ENCODE data around the gene RXYLT1. TPM values are rescaled to one million over a fixed set of nuclear protein-coding genes. Genes with fewer than 3 reads are reported as not detected.

RXYLT1 gene
- total and polyA plus RNA-seq, 2 of the 8 experiments (the other 6 are each of a cell fraction or from before 2014, with no cell fraction given), result 3.8 to 10.9 TPM

DNA sequence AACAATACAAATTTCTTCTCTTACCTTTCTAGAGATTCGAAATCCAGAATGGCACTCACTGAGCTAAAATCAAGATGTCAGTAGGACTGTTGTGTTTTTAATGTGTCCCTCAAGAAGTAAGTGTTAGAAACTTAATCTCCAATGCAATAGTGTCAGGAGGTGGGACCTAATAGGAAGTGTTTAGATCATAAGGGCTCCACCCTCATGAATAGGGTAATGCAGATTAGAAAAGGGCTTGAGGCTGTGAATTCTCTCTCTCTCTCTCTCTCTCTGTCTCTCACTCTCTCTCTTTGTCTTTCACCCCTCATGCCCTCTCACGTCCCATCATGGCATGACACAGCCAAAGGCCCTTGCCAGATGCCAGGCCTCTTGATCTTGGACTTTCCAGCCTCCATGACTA, 49.2 kb downstream of the RXYLT1 start:
- Histone ChIP-seq H3K9ac (replicated peaks in 1 of 4; ENCODE audit: extremely low read depth in 1 of 4, low read depth in 3 of 4, low read length in 3 of 4) (no peak overlapping the region), H2BK15ac (ENCODE audit: low read length) (no peak overlapping the region), H3K27me3 (replicated peaks in 1 of 4; ENCODE audit: control insufficient read depth in 3 of 4, extremely low read depth in 1 of 4, insufficient read depth in 3 of 4, low read length in 3 of 4) (no peaks in the 10 kb centered on the region), H3K4me1 (replicated peaks in 1 of 4; ENCODE audit: control insufficient read depth in 3 of 4, insufficient read depth in 4 of 4, low read length in 3 of 4) (no peaks in the 10 kb centered on the region), H4K8ac (ENCODE audit: extremely low read depth, insufficient read depth, low read length) (no peak overlapping the region), H4K91ac (replicated peaks; ENCODE audit: insufficient read length, low read length) (no peak overlapping the region), H3K56ac (replicated peaks; ENCODE audit: insufficient read length, low read depth, low read length) (no peak overlapping the region), H2BK120ac (replicated peaks; ENCODE audit: low read depth, low read length) (no peak overlapping the region), H3K79me1 (ENCODE audit: low read depth, low read length) (no peaks in the 10 kb centered on the region), H3K23ac (ENCODE audit: insufficient read length) (no peak overlapping the region), H2BK5ac (ENCODE audit: low read depth, low read length) (no peak overlapping the region), H2AK5ac (ENCODE audit: low read depth, low read length) (no peak overlapping the region), H3K23me2 (ENCODE audit: low read depth, low read length) (no peaks in the 10 kb centered on the region; the same call in 1 of the 2 replicates), H3K4ac (replicated peaks; ENCODE audit: insufficient read length, low read depth, low read length) (no peak overlapping the region), H2BK20ac (ENCODE audit: low read length) (no peak overlapping the region), H2BK12ac (ENCODE audit: low read depth, low read length) (no peak overlapping the region), H3K18ac (ENCODE audit: extremely low read depth, low read length) (no peak overlapping the region), H3K4me3 (ENCODE audit: extremely low read depth in 1 of 4, insufficient read depth in 2 of 4, low read depth in 3 of 4, low read length in 4 of 4) (no peak overlapping the region), H2AFZ (ENCODE audit: low read length) (no peak overlapping the region), H3K9me3 (ENCODE audit: insufficient read depth in 2 of 2, low read depth in 1 of 2, low read length in 1 of 2) (peaks cover 6 to 8% of the 10 kb centered on the region in 2 experiments; a peak in 1 of 4 replicates), H3K4me2 (ENCODE audit: insufficient read depth in 1 of 2, low read depth in 2 of 2, low read length in 2 of 2) (no peak overlapping the region), H3K36me3 (ENCODE audit: control insufficient read depth in 2 of 4, insufficient read depth in 4 of 4, low read length in 3 of 4) (no peaks in the 10 kb centered on the region), H3K79me2 (ENCODE audit: control insufficient read depth in 1 of 2, insufficient read depth in 2 of 2, low read length in 2 of 2) (no peaks in the 10 kb centered on the region), H3K14ac (ENCODE audit: insufficient read length) (no peak overlapping the region), H3K27ac (ENCODE audit: low read depth, low read length) (no peak overlapping the region), H4K20me1 (replicated peaks in 1 of 2; ENCODE audit: control insufficient read depth in 1 of 2, insufficient read depth in 2 of 2, low read length in 2 of 2) (no peaks in the 10 kb centered on the region), H4K5ac (ENCODE audit: insufficient read length, low read depth, low read length) (no peak overlapping the region)
- DNase-seq (ENCODE audit: low read depth in 1 of 2, low spot score in 2 of 2) (no peak), FAIRE-seq (no peak)
- ChIA-PET POLR2A (ENCODE audit: partially characterized antibody) (no interaction called here), CTCF (ENCODE audit: partially characterized antibody) (interaction anchor here (0.9 to 1.9 kb wide), 2 partner anchors 415 to 428 kb away, joined by 3 to 9 read pairs; no protein-coding TSS in a partner anchor)
- WGBS, 2 experiments (ENCODE audit: extremely low coverage in 1 of 2, insufficient coverage in 1 of 2, insufficient read length in 1 of 2, insufficient replicate concordance in 2 of 2, low coverage in 1 of 2, low lambda C conversion rate in 2 of 2, missing lambda C conversion rate in 1 of 2), result 97% methylated on average over 2 of the region's 2 CpGs; no CpG with 5 or more reads in 1 of the 2 experiments
- TF ChIP-seq TEAD4 (IDR thresholded peaks at IDR 0.05; ENCODE audit: low read depth, low read length) (no peak), KDM5A (IDR thresholded peaks at IDR 0.05; ENCODE audit: low read length) (no peak)
